Keratinocyte (primary cell): ENCODE results near the gene ARL6IP4.

Source experiments
- CTCF ChIP-seq, 3 experiments: IDR thresholded peaks in 1 of 3; conservative IDR thresholded peaks in 1 of 3; optimal IDR thresholded peaks in 1 of 3; 2 replicates in 2 of 3; 3 replicates in 1 of 3; pipeline versions ENCODE3 to v1.5.1; 2011; ENCODE audit warnings: low read length in 3 of 3, mild to moderate bottlenecking in 3 of 3, moderate library complexity in 2 of 3, control low read depth in 1 of 3, inconsistent platforms in 1 of 3; ENCODE audit not compliant: insufficient read depth in 2 of 3; ENCODE audit errors: extremely low read depth in 1 of 3
- EZH2 ChIP-seq: IDR thresholded peaks from one replicate; pipeline ENCODE4 v1.6.1; 2012; ENCODE audit warnings: inconsistent platforms, mild to moderate bottlenecking, low read length, moderate library complexity

GRCh38 chr12:123028475-123028874, 48.0 kb downstream of the ARL6IP4 start:
- TF ChIP-seq CTCF (optimal IDR thresholded peaks at IDR 0.05 in 1 of 3, IDR thresholded peaks at IDR 0.05 in 1 of 3, conservative IDR thresholded peaks at IDR 0.05 in 1 of 3; ENCODE audit: extremely low read depth in 1 of 3, insufficient read depth in 2 of 3, low read length in 3 of 3) (no peak), EZH2 (no peak)
